Germinal center (tissue), 1 donor: ENCODE results near the gene SCIN.
"Not testable (repeated sequence)": the region's sequence is repeated elsewhere in the genome, so short reads cannot be mapped to it uniquely, and the experiment has no call there.

ENCODE experiments used
- DNase-seq: peaks from one replicate; pipeline ENCODE4 v3.0.0; 2012; ENCODE audit warnings: mixed read lengths, low spot score

The SCIN gene

GRCh38 chr7:12687718-12688171, 117.2 kb downstream of the SCIN start:
- DNase-seq = no peak

DNA sequence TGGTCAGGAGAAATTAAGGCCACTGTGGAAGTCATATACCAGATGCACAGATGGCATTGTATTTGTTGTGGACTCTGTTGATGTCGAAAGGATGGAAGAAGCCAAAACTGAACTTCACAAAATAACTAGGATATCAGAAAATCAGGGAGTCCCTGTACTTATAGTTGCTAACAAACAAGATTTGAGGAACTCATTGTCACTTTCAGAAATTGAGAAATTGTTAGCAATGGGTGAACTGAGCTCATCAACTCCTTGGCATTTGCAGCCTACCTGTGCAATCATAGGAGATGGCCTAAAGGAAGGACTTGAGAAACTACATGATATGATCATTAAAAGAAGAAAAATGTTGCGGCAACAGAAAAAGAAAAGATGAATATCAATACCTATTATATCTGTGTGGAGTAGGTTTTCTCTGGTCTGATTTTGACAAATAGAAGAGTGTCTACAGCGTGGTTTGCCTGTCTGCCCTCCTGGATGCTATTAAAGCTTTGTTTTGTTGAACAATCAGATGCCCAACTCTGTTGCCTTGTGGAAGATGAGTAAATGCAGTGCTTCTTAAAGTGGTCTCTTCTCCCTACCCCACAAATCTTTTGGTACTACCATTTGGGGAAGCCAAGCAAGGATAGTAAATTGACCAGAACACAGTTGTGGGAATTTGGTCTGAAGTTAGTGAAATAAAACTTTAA, 118.1 kb downstream of the SCIN start:
- not testable (repeated sequence) for DNase-seq

GRCh38 chr7:12689451-12689850, 118.9 kb downstream of the SCIN start:
- no peak for DNase-seq

DNA sequence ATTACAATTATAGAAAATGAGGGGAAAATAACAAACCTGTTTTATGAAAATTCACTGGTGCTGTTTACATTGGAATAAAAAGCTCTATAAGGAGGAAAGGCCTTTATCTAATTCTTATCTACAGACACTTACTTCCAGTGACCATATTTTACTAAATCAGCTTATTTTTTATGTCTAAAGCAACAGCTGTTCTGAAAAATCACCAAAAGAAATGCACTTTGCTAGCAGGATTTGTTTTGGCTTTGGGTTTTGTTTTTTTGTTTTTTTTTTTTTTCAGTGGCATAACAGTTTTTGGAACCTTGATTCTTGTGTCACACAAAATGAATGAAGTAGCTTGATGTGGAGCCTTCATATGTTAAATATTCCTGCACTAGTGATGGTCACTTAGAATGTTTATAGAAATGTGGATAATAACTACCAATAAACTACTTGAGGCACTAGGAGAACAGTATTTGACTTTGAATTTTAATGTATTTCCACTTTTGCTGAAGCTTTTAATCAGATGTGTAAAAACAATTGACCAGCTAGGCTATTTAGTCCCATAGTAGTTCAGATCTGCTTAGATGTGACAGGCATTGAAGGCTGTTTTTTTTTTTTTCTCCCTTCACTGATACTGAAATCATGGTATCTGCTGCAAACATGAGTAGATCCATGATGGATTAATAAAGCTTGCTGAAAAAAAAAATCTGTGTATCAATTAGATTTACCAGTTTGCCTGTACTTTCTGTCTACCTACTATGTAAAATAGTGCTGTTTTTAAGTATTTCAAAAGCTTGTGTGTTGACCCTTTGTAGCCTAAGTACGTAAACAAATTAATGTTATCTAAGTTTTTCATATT, 119.7 kb downstream of the SCIN start:
- DNase-seq = no peak

- not testable (repeated sequence) for DNase-seq
Observed at GRCh38 chr7:12691388-12691787, 120.9 kb downstream of the SCIN start.

- no peak for DNase-seq
Observed at GRCh38 chr7:12692035-12692434, 121.5 kb downstream of the SCIN start.

- DNase-seq = no peak
Observed at GRCh38 chr7:12692479-12693259, 122.1 kb downstream of the SCIN start.

DNA sequence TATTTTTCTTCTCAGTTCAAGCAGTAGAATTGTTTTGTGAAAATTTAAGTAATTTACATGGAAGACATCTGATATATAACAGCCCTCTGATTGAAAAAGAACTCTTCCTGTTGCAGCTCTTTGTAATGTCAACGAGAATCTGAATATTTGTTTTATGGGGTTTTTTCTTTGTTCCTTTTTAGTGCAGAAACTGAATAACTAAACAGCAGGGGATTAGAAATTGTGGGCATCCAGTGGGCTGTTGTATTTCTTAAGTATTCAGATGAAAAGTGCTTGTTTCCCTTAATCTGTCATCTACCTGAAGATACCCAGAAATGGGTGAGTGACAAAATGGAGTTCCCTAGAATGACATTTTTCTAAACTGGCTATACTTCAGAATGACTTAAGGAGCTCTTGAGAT, 124.3 kb downstream of the SCIN start:
- no peak for DNase-seq

GRCh38 chr7:12695965-12696364, 125.4 kb downstream of the SCIN start:
- no peak for DNase-seq

DNA sequence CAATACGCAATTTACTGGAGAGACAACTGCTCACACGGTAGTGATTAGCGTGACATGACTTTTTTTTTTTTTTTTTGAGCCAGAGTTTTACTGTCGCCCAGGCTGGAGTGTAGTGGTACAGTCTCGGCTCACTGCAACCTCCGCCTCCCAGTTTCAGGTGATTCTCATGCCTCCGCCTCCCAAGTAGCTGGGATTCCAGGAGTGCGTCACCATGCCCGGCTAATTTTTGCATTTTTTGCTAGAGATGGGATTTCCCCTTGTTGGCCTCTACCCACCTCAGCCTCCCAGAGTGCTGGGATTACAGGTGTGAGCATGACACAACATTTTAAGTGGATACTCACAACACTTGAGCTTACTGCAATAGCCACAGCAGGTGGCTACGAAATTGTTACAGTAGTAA, 128.8 kb downstream of the SCIN start:
- DNase-seq = no peak

GRCh38 chr7:12701433-12701832, 130.9 kb downstream of the SCIN start:
- no peak for DNase-seq

GRCh38 chr7:12703881-12704280, 133.4 kb downstream of the SCIN start:
- DNase-seq = no peak

DNA sequence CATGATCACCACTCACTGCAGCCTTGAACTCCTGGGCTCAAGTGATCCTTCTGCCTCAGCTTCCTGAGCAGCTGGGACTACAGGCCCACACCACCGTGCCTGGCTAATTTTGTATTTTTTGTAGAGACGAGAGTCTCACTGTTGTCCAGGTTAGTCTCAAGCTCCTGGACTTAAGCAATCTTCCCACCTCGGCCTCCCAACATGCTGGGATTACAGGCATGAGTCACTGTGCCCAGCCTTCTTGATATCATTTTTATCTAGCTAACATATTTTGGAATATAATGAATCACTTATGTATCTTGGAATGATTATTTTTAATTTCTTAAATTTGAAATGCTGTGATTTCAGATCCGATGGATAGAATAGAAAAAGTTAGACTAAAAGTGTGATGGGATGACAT, 135.4 kb downstream of the SCIN start:
- DNase-seq = no peak

DNA sequence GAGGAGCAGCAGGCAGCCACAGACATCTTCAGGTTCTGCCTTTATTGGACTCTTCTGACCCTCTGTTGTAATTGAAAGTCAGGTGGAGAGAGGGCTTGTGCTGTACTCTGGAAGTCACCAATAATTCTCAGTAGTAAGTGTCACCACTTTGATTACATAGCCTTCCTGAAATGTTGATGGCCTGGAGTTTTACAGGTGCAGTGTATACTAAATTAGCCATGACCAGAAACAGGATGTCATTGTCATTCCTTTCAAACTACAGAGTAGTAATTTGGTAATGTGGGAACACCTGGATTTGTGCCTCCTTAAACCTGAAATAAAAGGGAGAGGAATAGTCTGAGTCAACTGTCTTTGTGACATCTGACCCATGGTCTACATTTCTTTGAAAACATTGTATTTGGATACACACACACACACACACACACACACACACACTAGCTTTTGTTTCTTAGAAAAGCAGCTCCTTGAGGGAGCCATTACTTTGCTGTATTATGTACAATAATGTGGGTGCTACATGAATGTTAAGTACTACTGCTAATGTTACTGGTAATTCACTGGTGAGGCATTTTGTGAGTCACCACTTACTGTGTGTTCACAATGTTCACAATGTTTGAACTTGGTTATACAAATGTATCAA, 136.5 kb downstream of the SCIN start:
- DNase-seq = no peak

GRCh38 chr7:12708314-12708713, 137.8 kb downstream of the SCIN start:
- DNase-seq = no peak
